RWPE2 (cell line): Measurements from ENCODE around the gene RFTN1.

ENCODE experiments used
- ATAC-seq: fragments of 200-7000 bp; cut with Tn5 transposase; 3 replicates; pipeline ENCODE4 v1.9.1; 2021; ENCODE audit warnings: low read depth
- DNase-seq: peaks from one replicate; pipeline ENCODE4 v3.0.0-alpha.2; 2020; ENCODE audit warnings: low spot score
- H3K27ac ChIP-seq: fragments of 450-650 bp; 2 replicates; pipeline ENCODE4 v1.5.1; 2017; ENCODE audit warnings: mild to moderate bottlenecking; ENCODE audit not compliant: poor library complexity, severe bottlenecking
- H3K27me3 ChIP-seq: fragments of 250-450 bp; sonication (Bioruptor Pico); 2 replicates; pipeline ENCODE4 v1.5.1; 2021; ENCODE audit warnings: mild to moderate bottlenecking, moderate library complexity; ENCODE audit not compliant: insufficient read depth, poor library complexity, severe bottlenecking
- H3K36me3 ChIP-seq: fragments of 250-450 bp; sonication (Bioruptor Pico); 2 replicates; pipeline ENCODE4 v1.5.1; 2020; ENCODE audit warnings: low read depth, mild to moderate bottlenecking, moderate library complexity
- H3K4me1 ChIP-seq: fragments of 250-450 bp; sonication (Bioruptor Pico); 2 replicates; pipeline ENCODE4 v1.5.1; 2021; ENCODE audit warnings: mild to moderate bottlenecking, moderate library complexity; ENCODE audit not compliant: insufficient read depth, poor library complexity, severe bottlenecking
- H3K4me3 ChIP-seq: fragments of 250-450 bp; sonication (Bioruptor Pico); 2 replicates; pipeline ENCODE4 v1.5.1; 2021; ENCODE audit warnings: mild to moderate bottlenecking, moderate library complexity; ENCODE audit not compliant: severe bottlenecking
- H3K9me3 ChIP-seq: fragments of 250-450 bp; sonication (Bioruptor Pico); 2 replicates; pipeline ENCODE4 v1.5.1; 2021; ENCODE audit warnings: mild to moderate bottlenecking, moderate library complexity; ENCODE audit not compliant: severe bottlenecking
- TF ChIP-seq, protein P1 (sequence below): fragments of 450-650 bp; IDR thresholded peaks from one replicate; pipeline ENCODE4 v1.5.1; 2017; ENCODE audit warnings: mild to moderate bottlenecking, moderate library complexity; ENCODE audit not compliant: poor library complexity, severe bottlenecking

The RFTN1 gene

DNA sequence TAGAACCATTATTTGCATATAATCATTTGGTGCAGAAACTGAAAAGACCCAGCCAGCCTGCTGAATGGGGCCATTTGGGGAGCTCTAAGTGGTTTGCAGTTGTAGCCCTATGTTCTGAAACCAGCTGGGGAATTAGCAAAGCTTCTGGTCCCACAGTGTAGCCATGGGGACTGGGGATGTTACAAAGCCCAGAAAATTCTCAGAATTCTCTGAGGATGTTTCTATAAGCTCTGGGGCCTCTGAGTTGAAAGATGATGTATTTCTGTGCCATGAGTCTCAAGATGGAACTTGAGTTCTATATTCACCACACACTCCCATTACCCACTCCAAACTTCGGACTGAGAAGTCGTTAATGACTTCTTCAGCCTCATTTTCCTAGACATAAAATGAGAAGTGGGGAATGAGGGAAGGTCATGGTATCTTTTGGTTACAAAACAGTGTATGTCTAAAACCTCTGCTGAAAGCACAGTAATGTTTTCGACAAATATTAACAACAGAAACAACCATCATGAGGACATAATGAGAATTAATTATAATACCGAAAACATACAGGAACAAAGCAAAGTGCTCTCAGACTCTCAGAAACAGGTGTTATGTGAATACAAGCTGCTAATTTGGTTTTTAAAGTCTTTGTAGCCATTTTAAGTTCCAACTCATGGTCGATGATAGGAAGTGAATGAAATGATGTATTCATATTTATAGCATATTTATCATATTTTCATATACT lies 89.4 kb downstream of the RFTN1 start:
- no peaks in the 10 kb centered on the region for H3K4me1 ChIP-seq
- no peak overlapping the region for H3K4me3 ChIP-seq
- DNase-seq: no peak

DNA sequence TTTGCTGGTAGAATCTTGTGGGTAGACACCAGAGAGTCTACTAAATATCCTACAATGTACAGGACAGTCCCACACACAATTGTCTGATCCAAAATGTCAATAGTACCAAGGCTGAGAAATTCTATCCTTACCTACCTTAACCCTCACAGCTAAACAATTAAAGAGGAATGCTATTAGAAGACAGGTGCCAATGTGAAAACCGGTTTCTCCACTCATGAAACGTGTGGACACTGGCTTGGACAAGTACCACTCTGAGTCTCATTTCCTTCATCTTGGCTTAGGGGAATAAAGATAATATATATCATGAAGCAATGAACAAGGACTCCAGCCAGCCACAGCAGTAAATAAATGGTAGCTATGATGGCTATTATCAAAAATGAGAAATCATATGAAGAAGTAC lies 90.2 kb downstream of the RFTN1 start:
- H3K9me3 ChIP-seq: no peaks in the 10 kb centered on the region
- H3K36me3 ChIP-seq: no peaks in the 10 kb centered on the region
- TF ChIP-seq, protein P1, sequence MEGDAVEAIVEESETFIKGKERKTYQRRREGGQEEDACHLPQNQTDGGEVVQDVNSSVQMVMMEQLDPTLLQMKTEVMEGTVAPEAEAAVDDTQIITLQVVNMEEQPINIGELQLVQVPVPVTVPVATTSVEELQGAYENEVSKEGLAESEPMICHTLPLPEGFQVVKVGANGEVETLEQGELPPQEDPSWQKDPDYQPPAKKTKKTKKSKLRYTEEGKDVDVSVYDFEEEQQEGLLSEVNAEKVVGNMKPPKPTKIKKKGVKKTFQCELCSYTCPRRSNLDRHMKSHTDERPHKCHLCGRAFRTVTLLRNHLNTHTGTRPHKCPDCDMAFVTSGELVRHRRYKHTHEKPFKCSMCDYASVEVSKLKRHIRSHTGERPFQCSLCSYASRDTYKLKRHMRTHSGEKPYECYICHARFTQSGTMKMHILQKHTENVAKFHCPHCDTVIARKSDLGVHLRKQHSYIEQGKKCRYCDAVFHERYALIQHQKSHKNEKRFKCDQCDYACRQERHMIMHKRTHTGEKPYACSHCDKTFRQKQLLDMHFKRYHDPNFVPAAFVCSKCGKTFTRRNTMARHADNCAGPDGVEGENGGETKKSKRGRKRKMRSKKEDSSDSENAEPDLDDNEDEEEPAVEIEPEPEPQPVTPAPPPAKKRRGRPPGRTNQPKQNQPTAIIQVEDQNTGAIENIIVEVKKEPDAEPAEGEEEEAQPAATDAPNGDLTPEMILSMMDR: no peak
- no peak overlapping the region for H3K27ac ChIP-seq
- H3K27me3 ChIP-seq: no peaks in the 10 kb centered on the region
- no peaks in the 10 kb centered on the region for H3K4me1 ChIP-seq
- no peak for ATAC-seq
- no peak overlapping the region for H3K4me3 ChIP-seq
- DNase-seq: no peak

More for the DNA sequence above, 89.4 kb downstream of the RFTN1 start:
- Histone ChIP-seq H3K27ac (no peak overlapping the region), H3K36me3 (no peaks in the 10 kb centered on the region), H3K27me3 (no peaks in the 10 kb centered on the region), H3K9me3 (no peaks in the 10 kb centered on the region)
- no peak for ATAC-seq
- TF ChIP-seq, protein P1: no peak

DNA sequence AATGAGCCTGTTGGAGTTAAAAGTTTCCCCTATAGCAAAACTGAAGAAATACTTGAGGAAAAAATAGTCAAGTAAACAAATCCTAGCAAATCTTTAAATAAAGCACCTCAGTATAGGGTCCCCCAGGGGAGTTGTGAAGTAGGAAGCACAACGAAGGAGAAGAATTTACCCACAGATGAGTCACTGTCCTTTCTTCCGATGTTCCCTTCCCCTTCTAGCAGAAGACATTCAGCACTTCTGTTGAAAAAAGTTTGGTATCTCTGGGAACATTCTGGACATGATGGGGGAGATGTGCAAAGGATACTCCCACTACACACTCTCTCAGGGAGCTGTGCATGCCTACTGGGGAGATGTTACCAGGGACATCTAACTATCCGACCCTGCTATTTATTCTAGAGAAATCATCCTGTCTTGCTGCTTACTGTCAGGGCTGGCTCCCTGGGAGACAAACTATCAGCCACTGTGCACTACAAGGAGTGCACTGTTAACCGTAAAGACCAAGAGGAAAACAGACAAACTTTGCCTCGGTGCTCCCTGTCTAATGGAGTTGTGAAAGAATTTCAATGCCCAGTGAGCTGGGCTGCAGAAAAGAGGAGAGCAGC lies 93.8 kb downstream of the RFTN1 start:
- no peak overlapping the region for H3K27ac ChIP-seq
- TF ChIP-seq, protein P1: no peak
- H3K36me3 ChIP-seq: no peaks in the 10 kb centered on the region
- no peak for ATAC-seq
- no peak for DNase-seq
- no peaks in the 10 kb centered on the region for H3K27me3 ChIP-seq
- no peak overlapping the region for H3K4me3 ChIP-seq
- no peaks in the 10 kb centered on the region for H3K9me3 ChIP-seq
- no peaks in the 10 kb centered on the region for H3K4me1 ChIP-seq

DNA sequence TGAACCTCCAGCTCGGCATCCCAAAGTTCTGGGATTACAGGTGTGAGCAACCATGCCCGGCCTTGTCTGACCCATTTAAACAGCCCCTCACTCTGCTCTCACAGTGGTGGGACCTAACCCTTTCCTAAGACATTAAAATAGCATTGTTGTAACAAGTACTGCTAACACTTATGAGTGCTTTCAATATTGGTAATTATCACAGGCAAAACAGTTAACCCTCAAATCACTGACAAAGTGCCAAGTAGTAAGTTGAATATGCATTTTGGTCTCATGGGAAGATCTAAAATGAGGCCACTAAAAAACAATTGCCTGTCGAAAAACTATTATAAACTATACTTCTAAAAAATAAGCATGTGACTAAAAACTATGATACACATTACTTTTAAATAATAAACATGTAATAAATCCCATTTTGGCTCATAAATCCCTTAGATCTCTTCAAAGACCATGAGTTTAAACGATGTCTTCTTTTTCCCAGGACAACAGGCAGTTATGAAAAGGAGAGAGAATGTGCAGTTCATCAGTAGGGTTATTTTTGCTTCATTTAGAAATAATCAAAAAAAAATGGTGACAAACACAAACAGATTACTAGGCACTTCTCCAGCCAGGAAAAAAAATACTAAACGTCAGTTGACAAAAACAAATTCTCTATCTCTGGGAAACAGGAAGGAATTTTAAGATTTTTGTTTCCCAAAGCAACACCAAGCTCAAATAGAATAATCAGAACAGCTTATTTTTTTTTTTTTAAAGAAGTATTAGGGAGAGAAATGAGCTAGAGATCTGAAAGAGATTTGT lies 95.4 kb downstream of the RFTN1 start:
- Histone ChIP-seq H3K9me3 (no peaks in the 10 kb centered on the region), H3K4me3 (no peak overlapping the region), H3K36me3 (no peaks in the 10 kb centered on the region), H3K27ac (no peak overlapping the region), H3K27me3 (no peaks in the 10 kb centered on the region), H3K4me1 (no peaks in the 10 kb centered on the region)
- TF ChIP-seq, protein P1: no peak
- ATAC-seq (no peak), DNase-seq (no peak)
